NB4 (cell line): ENCODE measurements around the gene MSH3.

ENCODE experiments used
- DNase-seq: peaks from one replicate; pipeline ENCODE4 v3.0.0; 2010; ENCODE audit warnings: low read depth
- H3K4me3 ChIP-seq: one replicate; pipeline ENCODE4 v1.5.1; 2011; ENCODE audit warnings: mild to moderate bottlenecking, low read depth, low read length, moderate library complexity
- MAX ChIP-seq: IDR thresholded peaks from 2 replicates; pipeline ENCODE4 v1.6.1; 2011; ENCODE audit warnings: low read depth, low read length
- MYC ChIP-seq: IDR thresholded peaks from 2 replicates; pipeline ENCODE4 v1.6.1; 2011; ENCODE audit warnings: low read depth, low read length
- POLR2A ChIP-seq: IDR thresholded peaks from 2 replicates; pipeline ENCODE4 v1.6.1; 2011; ENCODE audit warnings: mild to moderate bottlenecking; ENCODE audit not compliant: insufficient read length; ENCODE audit errors: extremely low read depth
- TF ChIP-seq, protein P1 (sequence below): IDR thresholded peaks from one replicate; pipeline ENCODE4 v1.5.1; 2012; ENCODE audit warnings: low read depth, low read length

The MSH3 gene

DNA sequence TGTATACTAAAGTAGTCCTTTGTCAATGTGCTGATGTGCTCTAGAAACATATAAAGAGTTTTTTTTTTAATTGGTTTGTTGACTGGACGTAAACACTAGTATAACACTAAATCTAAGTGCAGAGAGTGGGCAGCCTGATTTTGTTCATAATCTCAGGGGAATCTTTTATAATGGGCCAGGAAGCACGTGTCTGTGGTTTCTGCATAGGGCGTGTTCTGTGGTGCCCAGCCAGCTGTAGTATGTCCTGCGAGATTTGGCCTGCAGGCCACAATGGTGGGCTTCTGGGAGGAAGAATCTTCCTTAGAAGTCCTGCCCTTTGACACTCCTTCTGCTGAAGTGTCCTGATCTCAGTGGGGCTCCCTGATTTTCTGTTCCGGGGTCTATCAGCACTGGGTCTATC is 49.3 kb downstream of the MSH3 start:
- TF ChIP-seq MAX (no peak), POLR2A (no peak), MYC (no peak)
- TF ChIP-seq, protein P1, sequence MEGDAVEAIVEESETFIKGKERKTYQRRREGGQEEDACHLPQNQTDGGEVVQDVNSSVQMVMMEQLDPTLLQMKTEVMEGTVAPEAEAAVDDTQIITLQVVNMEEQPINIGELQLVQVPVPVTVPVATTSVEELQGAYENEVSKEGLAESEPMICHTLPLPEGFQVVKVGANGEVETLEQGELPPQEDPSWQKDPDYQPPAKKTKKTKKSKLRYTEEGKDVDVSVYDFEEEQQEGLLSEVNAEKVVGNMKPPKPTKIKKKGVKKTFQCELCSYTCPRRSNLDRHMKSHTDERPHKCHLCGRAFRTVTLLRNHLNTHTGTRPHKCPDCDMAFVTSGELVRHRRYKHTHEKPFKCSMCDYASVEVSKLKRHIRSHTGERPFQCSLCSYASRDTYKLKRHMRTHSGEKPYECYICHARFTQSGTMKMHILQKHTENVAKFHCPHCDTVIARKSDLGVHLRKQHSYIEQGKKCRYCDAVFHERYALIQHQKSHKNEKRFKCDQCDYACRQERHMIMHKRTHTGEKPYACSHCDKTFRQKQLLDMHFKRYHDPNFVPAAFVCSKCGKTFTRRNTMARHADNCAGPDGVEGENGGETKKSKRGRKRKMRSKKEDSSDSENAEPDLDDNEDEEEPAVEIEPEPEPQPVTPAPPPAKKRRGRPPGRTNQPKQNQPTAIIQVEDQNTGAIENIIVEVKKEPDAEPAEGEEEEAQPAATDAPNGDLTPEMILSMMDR, result no peak
- no peak overlapping the region for H3K4me3 ChIP-seq
- no peak for DNase-seq

GRCh38 chr5:80704221-80704620 is 49.8 kb downstream of the MSH3 start:
- no peak for DNase-seq
- H3K4me3 ChIP-seq, result no peak overlapping the region
- TF ChIP-seq MYC (no peak), POLR2A (no peak), MAX (no peak)
- TF ChIP-seq, protein P1, result no peak

DNA sequence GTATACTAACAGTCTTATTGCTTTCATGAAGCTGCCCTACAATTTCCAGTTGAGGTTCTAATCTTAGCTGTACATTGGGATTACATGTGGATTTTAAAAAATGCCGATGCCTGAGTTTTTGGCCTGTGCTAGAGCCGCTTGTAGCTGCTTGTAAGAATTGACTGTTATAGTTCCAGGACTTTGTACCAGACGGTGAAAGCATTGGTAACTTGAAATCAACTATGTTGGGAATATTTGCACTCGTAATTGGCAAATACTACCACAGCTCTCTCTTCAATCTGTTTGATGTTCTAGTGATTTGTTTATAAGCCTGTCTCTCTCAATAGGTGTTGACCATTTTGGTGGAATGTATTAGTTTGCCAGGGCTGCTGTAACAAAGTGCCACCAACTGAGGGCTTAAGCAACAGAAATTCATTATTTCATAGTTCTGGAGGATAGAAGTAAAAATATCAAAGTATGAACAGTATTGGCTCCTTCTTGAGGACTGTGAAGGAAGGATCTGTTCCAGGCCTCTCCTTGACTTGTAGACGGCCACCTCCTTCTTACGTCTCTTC is 50.8 kb downstream of the MSH3 start:
- TF ChIP-seq, protein P1, result no peak
- TF ChIP-seq MAX (no peak), POLR2A (no peak), MYC (no peak)
- no peak for DNase-seq
- no peak overlapping the region for H3K4me3 ChIP-seq

DNA sequence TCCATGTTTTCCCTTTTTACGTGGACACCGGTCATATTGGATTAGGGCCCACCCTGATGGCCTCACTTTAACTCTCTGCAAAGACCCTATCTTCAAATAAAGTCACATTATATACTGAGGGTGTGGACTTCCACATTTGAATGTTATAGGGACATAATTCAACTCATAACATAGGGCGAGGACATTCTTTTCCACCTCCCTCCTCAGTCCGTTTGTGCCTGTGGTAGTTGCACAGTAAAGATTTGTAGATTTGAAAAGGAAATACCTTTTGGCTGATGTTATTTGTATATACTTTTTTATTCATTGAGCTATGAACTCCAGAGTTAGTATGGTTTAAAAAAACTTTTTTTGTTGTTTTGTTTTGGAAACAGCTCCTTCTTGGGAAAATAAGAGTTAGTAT is 51.3 kb downstream of the MSH3 start:
- H3K4me3 ChIP-seq, result no peak overlapping the region
- TF ChIP-seq, protein P1, result no peak
- no peak for TF ChIP-seq MYC

GRCh38 chr5:80706835-80707447 is 52.5 kb downstream of the MSH3 start:
- TF ChIP-seq MYC (no peak), POLR2A (no peak), MAX (no peak)
- TF ChIP-seq, protein P1, result no peak
- no peak for DNase-seq

More for the DNA sequence above, 51.3 kb downstream of the MSH3 start:
- no peak for DNase-seq

More at GRCh38 chr5:80706835-80707447, 52.5 kb downstream of the MSH3 start:
- no peak overlapping the region for H3K4me3 ChIP-seq
